CD4-positive, alpha-beta T cell treated with Interleukin-10 for 1 hour (primary cell): ENCODE data around the gene UGGT2.
"Not testable (repeated sequence)": the region's sequence is repeated elsewhere in the genome, so short reads cannot be mapped to it uniquely, and the experiment has no call there.

Experiments
- DNase-seq: peaks from one replicate; pipeline ENCODE4 v3.0.0-alpha.2; 2020

The UGGT2 gene

GRCh38 chr13:95956589-95957148 is 96.5 kb downstream of the UGGT2 start:
- DNase-seq, result no peak

- no peak for DNase-seq
Measured at GRCh38 chr13:95955719-95956118, 97.5 kb downstream of the UGGT2 start.

GRCh38 chr13:95955255-95955654 is 97.9 kb downstream of the UGGT2 start:
- no peak for DNase-seq

GRCh38 chr13:95954266-95954665 is 98.9 kb downstream of the UGGT2 start:
- DNase-seq, result no peak

- DNase-seq, result no peak
Measured at GRCh38 chr13:95950103-95950502, 103.1 kb downstream of the UGGT2 start.

- DNase-seq, result no peak
Measured at GRCh38 chr13:95948656-95949055, 104.5 kb downstream of the UGGT2 start.

GRCh38 chr13:95937714-95938320 is 115.4 kb downstream of the UGGT2 start:
- no peak for DNase-seq

- no peak for DNase-seq
Measured at GRCh38 chr13:95931300-95932025, 121.7 kb downstream of the UGGT2 start.

- no peak for DNase-seq
Measured at GRCh38 chr13:95929430-95929829, 123.8 kb downstream of the UGGT2 start.

- DNase-seq, result not testable (repeated sequence)
Measured at GRCh38 chr13:95928367-95928906, 124.8 kb downstream of the UGGT2 start.

- DNase-seq, result no peak
Measured at GRCh38 chr13:95926231-95926630, 127.0 kb downstream of the UGGT2 start.

GRCh38 chr13:95924389-95924994 is 128.7 kb downstream of the UGGT2 start:
- DNase-seq, result no peak

- no peak for DNase-seq
Measured at GRCh38 chr13:95921485-95921884, 131.7 kb downstream of the UGGT2 start.

GRCh38 chr13:95920485-95920884 is 132.7 kb downstream of the UGGT2 start:
- no peak for DNase-seq

- no peak for DNase-seq
Measured at GRCh38 chr13:95918860-95919259, 134.3 kb downstream of the UGGT2 start.

- no peak for DNase-seq
Measured at GRCh38 chr13:95914991-95915501, 138.2 kb downstream of the UGGT2 start.

- DNase-seq, result no peak
Measured at GRCh38 chr13:95906999-95907398, 146.2 kb downstream of the UGGT2 start.

GRCh38 chr13:95903569-95903968 is 149.6 kb downstream of the UGGT2 start:
- no peak for DNase-seq

- DNase-seq, result no peak
Measured at GRCh38 chr13:95902741-95903140, 150.5 kb downstream of the UGGT2 start.

- DNase-seq, result no peak
Measured at GRCh38 chr13:95898256-95898655, 154.9 kb downstream of the UGGT2 start.

- no peak for DNase-seq
Measured at GRCh38 chr13:95896301-95896700, 156.9 kb downstream of the UGGT2 start.

- DNase-seq, result no peak
Measured at GRCh38 chr13:95893861-95894260, 159.3 kb downstream of the UGGT2 start.

GRCh38 chr13:95882121-95882520 is 171.1 kb downstream of the UGGT2 start:
- DNase-seq, result no peak
